ENCODE results near the gene GLI1.

GRCh38 chr12:57473392-57473791 lies 13.8 kb downstream of the GLI1 start:
- no peak for TF ChIP-seq CTCF (IDR thresholded peaks at IDR 0.05; ENCODE audit: insufficient read depth, low read length)
- TF ChIP-seq GABPA (IDR thresholded peaks at IDR 0.05; ENCODE audit: low read depth): no peak
